22Rv1 (cell line): ENCODE data around the gene SPNS3.

Experiments used
- CTCF ChIP-seq: fragments of 450-650 bp; IDR thresholded peaks from 2 replicates; pipeline ENCODE4 v1.5.1; 2017; ENCODE audit warnings: mild to moderate bottlenecking
- ZFX ChIP-seq: fragments of 450-650 bp; IDR thresholded peaks from 2 replicates; pipeline ENCODE4 v1.6.1; 2017; ENCODE audit warnings: antibody characterized with exemption, borderline replicate concordance

- TF ChIP-seq CTCF (no peak), ZFX (no peak)
Measured at GRCh38 chr17:4499431-4500190, 65.9 kb downstream of the SPNS3 start.
